Tongue (tissue), 2 donors: ENCODE measurements around the gene POLR3K. TPM values are rescaled to one million over a fixed set of nuclear protein-coding genes. Genes with fewer than 3 reads are reported as not detected.
"Not testable (repeated sequence)": the region's sequence is repeated elsewhere in the genome, so short reads cannot be mapped to it uniquely, and the experiment has no call there.

Experiments
- DNase-seq: peaks from one replicate; pipeline ENCODE4 v3.0.0-alpha.2; 2015
- total RNA-seq: library from RNA; depleted of rRNA; stranded (reverse); fragments of >200 nt; gene quantifications from one replicate; pipeline ENCODE4 v1.2.3, GENCODE V29; 2014

Gene POLR3K
- total RNA-seq, 1 donor from 2014 or later: 4.5 TPM

DNA sequence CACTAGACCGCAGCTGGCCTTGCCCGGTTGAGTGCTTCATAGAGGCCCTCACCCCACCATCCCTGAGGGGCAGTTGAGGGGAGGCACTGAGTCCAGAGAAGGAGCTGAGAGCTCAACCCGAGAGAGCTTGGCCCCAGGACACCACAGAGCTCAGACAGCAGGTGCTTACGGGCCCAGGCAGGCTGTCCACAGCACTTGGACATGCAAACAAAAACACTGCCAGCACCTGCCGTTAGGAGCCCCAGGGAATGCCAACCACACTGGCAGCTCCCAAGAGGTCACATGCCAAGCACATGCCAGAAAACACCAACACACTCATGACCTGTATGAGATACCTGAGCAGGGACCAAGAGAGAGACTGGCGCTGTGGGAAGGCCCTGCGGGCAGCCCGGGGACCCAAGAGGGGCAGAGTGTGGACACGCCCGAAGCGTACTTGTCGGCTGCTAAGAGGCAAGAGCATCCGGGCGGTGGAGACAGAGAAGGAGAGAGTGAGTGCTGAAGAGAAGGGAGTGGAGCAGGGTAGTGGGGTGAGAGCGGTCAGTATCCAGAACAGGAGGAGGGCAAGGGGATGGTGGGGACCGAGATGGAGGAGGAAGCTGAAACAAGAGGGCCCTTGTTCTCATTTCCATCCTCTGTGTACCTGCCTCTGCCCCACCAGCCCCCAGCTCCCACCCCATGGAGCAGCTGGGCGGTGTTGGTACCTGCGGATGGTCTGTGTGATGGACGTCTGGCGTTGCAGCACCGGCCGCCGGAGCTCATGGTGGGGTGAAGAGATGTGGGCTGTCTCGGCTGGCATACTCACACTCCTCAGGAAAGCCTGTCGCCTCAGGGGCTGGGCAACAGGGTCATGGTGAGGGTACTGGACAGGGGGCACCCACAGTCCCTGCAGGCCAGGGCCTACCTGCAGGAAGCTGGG is 10.8 kb upstream of the POLR3K start:
- DNase-seq: no peak

- no peak for DNase-seq
Observed at GRCh38 chr16:63466-63865, 10.1 kb upstream of the POLR3K start.

DNA sequence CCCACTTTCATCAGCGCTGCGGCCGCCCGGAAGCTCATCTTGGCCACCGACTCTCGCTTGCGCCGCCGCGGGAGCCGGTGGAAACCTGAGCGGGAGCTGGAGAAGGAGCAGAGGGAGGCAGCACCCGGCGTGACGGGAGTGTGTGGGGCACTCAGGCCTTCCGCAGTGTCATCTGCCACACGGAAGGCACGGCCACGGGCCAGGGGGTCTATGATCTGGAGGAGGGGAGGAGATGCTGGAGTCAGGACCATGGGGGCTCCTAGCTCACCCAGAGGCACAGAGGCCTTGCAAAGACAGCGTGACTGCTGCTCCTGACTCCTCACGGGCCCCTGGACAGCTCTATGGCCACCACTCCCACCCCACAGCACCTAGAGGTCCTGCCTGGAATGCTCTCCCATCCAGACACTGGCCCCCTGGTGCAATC is 9.6 kb upstream of the POLR3K start:
- no peak for DNase-seq

- no peak for DNase-seq
Observed at GRCh38 chr16:62283-62967, 9.0 kb upstream of the POLR3K start.

DNA sequence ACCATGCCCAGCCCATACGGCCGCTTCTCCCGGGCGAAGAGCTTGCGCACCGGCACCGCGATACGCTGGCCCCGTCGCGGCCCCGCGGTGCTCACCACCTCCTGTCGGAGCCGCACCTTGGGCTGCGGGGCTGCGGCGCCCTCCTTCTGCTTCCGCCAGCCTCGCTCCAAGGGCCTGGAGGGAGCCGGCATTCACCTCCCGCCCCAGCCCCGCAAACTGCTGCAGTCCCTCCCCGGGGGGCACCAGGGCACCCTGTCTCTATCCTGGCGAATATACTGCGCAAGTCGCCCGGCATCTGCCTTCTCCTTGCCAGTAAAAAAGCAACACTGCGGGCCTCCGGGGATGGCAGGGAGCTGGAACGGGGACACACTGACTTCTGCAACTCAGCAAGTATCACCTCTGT is 8.5 kb upstream of the POLR3K start:
- DNase-seq: no peak

- no peak for DNase-seq
Observed at GRCh38 chr16:60929-61878, 7.8 kb upstream of the POLR3K start.

DNA sequence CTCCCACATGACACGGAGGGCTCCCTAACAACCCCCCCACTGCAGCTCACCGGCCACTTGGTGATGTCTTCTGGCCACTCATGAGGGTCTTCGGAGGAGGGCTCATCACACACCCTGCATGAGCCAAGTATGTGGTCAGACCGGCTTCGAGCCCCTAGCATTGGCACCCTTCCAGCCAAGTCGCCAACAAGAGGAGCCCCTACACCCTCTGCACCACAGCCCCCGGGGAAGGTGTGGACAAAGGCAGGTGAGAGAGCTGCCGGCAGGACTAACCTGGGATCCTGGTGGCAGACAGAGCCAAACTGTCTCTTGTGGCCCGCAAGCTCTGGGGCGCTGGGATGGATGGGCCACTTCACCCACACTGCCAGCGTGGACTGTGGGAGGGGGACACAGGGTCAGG is 6.8 kb upstream of the POLR3K start:
- no peak for DNase-seq

DNA sequence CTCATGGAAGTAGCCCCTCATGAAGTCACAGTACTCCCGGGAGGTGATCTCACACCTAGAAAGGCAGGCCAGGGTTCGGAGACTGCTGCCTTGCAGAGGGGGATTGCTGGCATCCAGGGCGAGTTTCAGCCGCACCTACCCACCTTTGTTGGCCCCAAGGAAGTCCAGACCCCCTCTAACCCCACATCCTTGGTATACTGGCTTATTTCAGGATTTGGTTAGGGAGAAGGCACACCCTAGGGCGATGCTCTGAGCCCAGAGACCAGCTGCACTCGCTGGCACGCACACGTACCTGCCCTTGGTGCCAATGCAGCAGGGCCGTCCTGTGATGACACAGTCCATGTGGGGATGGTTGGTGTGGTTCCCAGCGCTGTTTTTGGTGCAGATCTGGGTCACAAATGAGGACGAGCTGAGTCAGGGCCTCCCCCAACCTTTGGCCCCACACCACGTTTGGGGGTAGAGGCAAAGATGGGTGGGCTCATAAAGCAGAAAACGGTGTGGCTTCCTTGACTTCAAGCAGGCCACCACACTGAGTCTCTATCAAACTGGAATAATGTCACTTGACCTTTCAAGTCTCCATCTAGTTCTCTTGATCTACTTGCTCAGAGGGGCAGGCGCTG is 6.1 kb upstream of the POLR3K start:
- DNase-seq: no peak

- DNase-seq: no peak
Observed at GRCh38 chr16:58491-59439, 5.4 kb upstream of the POLR3K start.

GRCh38 chr16:57711-58110 is 4.3 kb upstream of the POLR3K start:
- DNase-seq: no peak

DNA sequence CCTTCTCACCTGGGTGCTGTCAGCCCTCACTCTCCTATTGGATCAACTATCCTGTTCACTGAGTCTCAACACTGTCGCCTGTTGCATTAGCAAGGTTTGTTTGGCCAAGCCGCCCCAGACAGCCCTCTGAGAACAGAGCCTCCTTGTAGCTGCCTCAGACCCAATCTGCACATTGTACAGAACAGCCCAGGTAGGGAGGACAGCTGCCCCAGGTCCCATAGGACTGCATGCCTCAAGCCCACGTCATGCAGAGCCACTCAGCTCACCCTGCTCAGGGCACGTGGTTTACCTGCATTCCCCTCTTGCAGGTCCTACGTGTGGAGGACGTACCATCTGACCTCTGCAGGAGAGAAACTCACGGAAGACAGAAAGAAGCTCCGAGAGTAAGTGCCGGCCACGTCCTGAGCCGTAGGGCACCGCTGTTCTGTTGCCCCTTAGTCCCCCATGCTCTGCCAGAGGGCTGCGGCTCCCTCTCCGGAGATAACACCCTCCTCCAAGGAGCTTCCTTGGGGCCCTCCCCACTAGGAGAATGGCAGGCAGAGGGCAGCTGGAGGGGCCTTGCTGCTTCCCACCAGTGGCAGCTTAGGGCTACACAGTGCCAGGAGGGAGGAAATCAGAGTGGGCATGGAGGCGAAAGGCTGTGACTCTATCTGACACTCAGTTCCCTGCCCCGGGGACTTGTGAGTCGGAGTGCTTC is 3.0 kb upstream of the POLR3K start:
- no peak for DNase-seq

- DNase-seq: no peak
Observed at GRCh38 chr16:55571-56136, 2.2 kb upstream of the POLR3K start.

GRCh38 chr16:54237-54581 is 801 bp upstream of the POLR3K start:
- no peak for DNase-seq

- DNase-seq: no peak
Observed at GRCh38 chr16:50769-51591, 2.4 kb downstream of the POLR3K start.

DNA sequence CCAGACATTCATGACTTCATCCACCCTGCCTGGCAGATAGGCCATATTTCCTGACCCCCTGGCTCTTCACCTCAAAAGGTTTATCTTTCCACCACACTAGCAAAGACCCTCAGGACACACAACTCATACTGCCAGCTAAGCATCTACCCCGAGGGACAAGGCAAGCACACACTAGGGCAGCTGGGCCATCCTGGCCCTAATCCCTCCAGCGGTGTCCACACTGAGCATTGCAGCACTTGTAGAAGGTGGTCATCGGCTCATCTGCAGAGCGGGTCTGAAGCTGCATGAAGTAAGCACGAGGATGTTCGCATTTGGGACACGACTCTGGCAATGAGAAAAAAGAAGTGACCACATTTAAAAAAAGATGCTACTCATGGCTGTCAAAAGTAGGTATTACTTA is 6.2 kb downstream of the POLR3K start:
- DNase-seq: no peak

DNA sequence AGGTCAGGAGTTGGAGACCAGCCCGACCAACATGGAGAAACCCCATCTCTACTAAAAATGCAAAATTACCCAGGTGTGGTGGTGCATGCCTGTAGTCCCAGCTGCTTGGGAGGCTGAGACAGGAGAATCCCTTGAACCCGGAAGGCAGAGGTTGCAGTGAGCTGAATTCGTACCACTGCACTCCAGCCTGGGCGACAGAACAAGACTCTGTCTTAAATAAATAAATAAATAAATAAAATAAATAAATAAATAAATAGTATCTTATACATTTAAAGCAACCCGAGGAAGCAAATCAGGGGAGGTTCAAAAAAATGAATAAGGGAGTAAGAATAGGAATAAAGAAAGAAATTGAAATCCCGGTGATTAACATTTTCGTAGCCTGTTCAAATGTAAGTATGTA is 6.9 kb downstream of the POLR3K start:
- DNase-seq: not testable (repeated sequence)

- DNase-seq: no peak
Observed at GRCh38 chr16:45454-45853, 8.0 kb downstream of the POLR3K start.

DNA sequence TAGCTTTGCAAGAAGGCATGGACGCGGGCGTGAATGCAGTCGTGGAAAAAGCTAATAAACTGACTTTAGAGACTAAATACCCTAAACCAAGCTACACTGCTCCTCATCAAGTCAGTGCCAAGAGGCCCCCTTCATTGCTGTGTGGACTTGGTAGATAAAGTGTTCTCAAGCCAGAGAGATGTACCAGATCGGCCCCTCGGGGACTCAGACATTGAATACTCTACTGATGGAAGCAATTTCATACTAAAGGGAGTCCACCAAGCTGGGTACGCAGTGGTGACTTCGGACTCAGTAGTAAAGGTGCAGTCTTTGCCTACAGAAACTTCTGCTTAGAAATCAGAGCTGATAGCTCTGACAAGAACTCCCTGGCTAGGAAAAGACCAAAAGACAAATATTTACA is 8.8 kb downstream of the POLR3K start:
- no peak for DNase-seq

- DNase-seq: no peak
Observed at GRCh38 chr16:43294-43693, 10.1 kb downstream of the POLR3K start.
